HEK293T (cell line): Measurements from ENCODE around the gene SYS1.

Experiments used
- ARNT ChIP-seq: fragments of 450-650 bp; IDR thresholded peaks from 2 replicates; pipeline ENCODE4 v1.6.1; 2017; ENCODE audit warnings: mild to moderate bottlenecking
- BHLHE40 ChIP-seq: fragments of 450-650 bp; IDR thresholded peaks from 2 replicates; pipeline ENCODE4 v1.6.1; 2016; ENCODE audit warnings: mild to moderate bottlenecking, moderate library complexity, borderline replicate concordance
- FOXA1 ChIP-seq: fragments of 450-650 bp; IDR thresholded peaks from 2 replicates; pipeline ENCODE4 v1.6.1; 2016; ENCODE audit warnings: mild to moderate bottlenecking
- FOXK2 ChIP-seq: fragments of 450-650 bp; IDR thresholded peaks from 2 replicates; pipeline ENCODE4 v1.6.1; 2016; ENCODE audit warnings: mild to moderate bottlenecking
- FOXM1 ChIP-seq: fragments of 450-650 bp; IDR thresholded peaks from 2 replicates; pipeline ENCODE4 v1.6.1; 2017; ENCODE audit warnings: mild to moderate bottlenecking, borderline replicate concordance
- L3MBTL2 ChIP-seq: fragments of 450-650 bp; conservative IDR thresholded peaks from 2 replicates; pipeline ENCODE4 v1.6.1; 2016; ENCODE audit warnings: mild to moderate bottlenecking
- NFRKB ChIP-seq: fragments of 450-650 bp; IDR thresholded peaks from 2 replicates; pipeline ENCODE4 v1.6.1; 2016; ENCODE audit warnings: mild to moderate bottlenecking, moderate library complexity
- SP1 ChIP-seq: fragments of 450-650 bp; IDR thresholded peaks from 2 replicates; pipeline ENCODE4 v1.6.1; 2017
- SUZ12 ChIP-seq: fragments of 450-650 bp; IDR thresholded peaks from 2 replicates; pipeline ENCODE4 v1.6.1; 2016; ENCODE audit warnings: mild to moderate bottlenecking

- no peak for TF ChIP-seq FOXK2
- no peak for TF ChIP-seq BHLHE40
- TF ChIP-seq SP1, result no peak
- TF ChIP-seq FOXM1, result no peak
- TF ChIP-seq ARNT, result no peak
- no peak for TF ChIP-seq NFRKB
- TF ChIP-seq L3MBTL2, result no peak
- TF ChIP-seq FOXA1, result no peak
- TF ChIP-seq SUZ12, result no peak
Measured at GRCh38 chr20:45374966-45375365, 12.0 kb downstream of the SYS1 start.
